IMR-90 (cell line): ENCODE data around the gene PDCL3. TPM values are rescaled to one million over a fixed set of nuclear protein-coding genes. Genes with fewer than 3 reads are reported as not detected.

Source experiments
- ATAC-seq: fragments of 200-7000 bp; cut with Tn5 transposase; 2 replicates; pipeline ENCODE4 v1.9.1; 2020; ENCODE audit warnings: low read depth, mild to moderate bottlenecking, moderate library complexity
- BruUV-seq: library from RNA; stranded (reverse); fragments of 400-500 nt; replicated peaks from 2 replicates; lab custom pipeline; 2021; lab: Mats Ljungman, UMichigan
- CTCF ChIA-PET: fragments of 300-600 bp; formaldehyde crosslinking; extraction: SDS; loops from one replicate; lab custom pipeline; 2021; ENCODE audit warnings: antibody characterized with exemption; lab: Yijun Ruan, JAX
- POLR2A ChIA-PET: fragments of 300-600 bp; sonication (Branson Sonifier 250); formaldehyde crosslinking; loops from one replicate; lab custom pipeline; 2022; ENCODE audit warnings: antibody characterized with exemption; ENCODE audit not compliant: unreplicated experiment; lab: Charles Lee
- DNase-seq: peaks from one replicate; pipeline ENCODE4 v3.0.0; 2013
- H2AFZ ChIP-seq: replicated peaks from 2 replicates; pipeline ENCODE3; 2013; ENCODE audit warnings: low read length, mild to moderate bottlenecking; ENCODE audit not compliant: poor library complexity
- H2AK5ac ChIP-seq: 2 replicates; pipeline ENCODE4 v1.6.1; 2013; ENCODE audit warnings: low read depth, low read length, inconsistent platforms
- H2AK9ac ChIP-seq: replicated peaks from 2 replicates; pipeline ENCODE3; 2013; ENCODE audit warnings: mild to moderate bottlenecking, low read depth, low read length, moderate library complexity; ENCODE audit not compliant: poor library complexity
- H2BK120ac ChIP-seq: 2 replicates; pipeline ENCODE4 v1.6.1; 2013; ENCODE audit warnings: low read depth, low read length, inconsistent platforms
- H2BK15ac ChIP-seq: 3 replicates; pipeline ENCODE4 v1.6.1; 2013; ENCODE audit warnings: low read depth, low read length, inconsistent platforms
- H2BK20ac ChIP-seq: 2 replicates; pipeline ENCODE4 v1.6.1; 2013; ENCODE audit warnings: low read depth, mild to moderate bottlenecking, inconsistent platforms, low read length, moderate library complexity
- H2BK5ac ChIP-seq: 2 replicates; pipeline ENCODE4 v1.6.1; 2013; ENCODE audit warnings: mild to moderate bottlenecking, low read depth, low read length, inconsistent platforms; ENCODE audit not compliant: poor library complexity, severe bottlenecking
- H3K14ac ChIP-seq: replicated peaks from 2 replicates; pipeline ENCODE4 v1.6.1; 2013; ENCODE audit warnings: low read depth, low read length, inconsistent platforms
- H3K18ac ChIP-seq: 2 replicates; pipeline ENCODE4 v1.6.1; 2013; ENCODE audit warnings: low read depth, low read length, control low read depth
- H3K23ac ChIP-seq: 2 replicates; pipeline ENCODE4 v1.6.1; 2013; ENCODE audit warnings: low read depth, low read length, inconsistent platforms
- H3K27ac ChIP-seq: 2 replicates; pipeline ENCODE4 v1.5.1; 2013; ENCODE audit warnings: mild to moderate bottlenecking, control low read depth, low read length; ENCODE audit not compliant: insufficient read depth
- H3K27me3 ChIP-seq: 2 replicates; pipeline ENCODE4 v1.6.1; 2013; ENCODE audit warnings: low read length; ENCODE audit not compliant: control insufficient read depth, insufficient read depth
- H3K36me3 ChIP-seq: 2 replicates; pipeline ENCODE4 v1.6.1; 2013; ENCODE audit warnings: low read length, mixed read lengths; ENCODE audit not compliant: control insufficient read depth, insufficient read depth
- H3K4ac ChIP-seq: 2 replicates; pipeline ENCODE4 v1.6.1; 2013; ENCODE audit warnings: low read depth, low read length, inconsistent platforms
- H3K4me1 ChIP-seq: 2 replicates; pipeline ENCODE4 v1.6.1; 2013; ENCODE audit warnings: low read length, mixed read lengths; ENCODE audit not compliant: control insufficient read depth, insufficient read depth
- H3K4me2 ChIP-seq: 2 replicates; pipeline ENCODE4 v1.6.1; 2013; ENCODE audit warnings: low read depth, mild to moderate bottlenecking, control low read depth, low read length, moderate library complexity
- H3K4me3 ChIP-seq: 2 replicates; pipeline ENCODE4 v1.5.1; 2013; ENCODE audit warnings: low read depth, mild to moderate bottlenecking, control low read depth, low read length, moderate library complexity; ENCODE audit not compliant: insufficient read depth
- H3K56ac ChIP-seq: 2 replicates; pipeline ENCODE4 v1.6.1; 2013; ENCODE audit warnings: low read length, inconsistent platforms; ENCODE audit not compliant: insufficient read depth; ENCODE audit errors: extremely low read depth
- H3K79me1 ChIP-seq, 2 experiments: 2 replicates each; pipeline ENCODE4 v1.6.1; 2013; ENCODE audit warnings: low read length in 2 of 2, inconsistent platforms in 1 of 2, low read depth in 1 of 2
- H3K9ac ChIP-seq: 2 replicates; pipeline ENCODE4 v1.6.1; 2013; ENCODE audit warnings: low read depth, low read length, control low read depth
- H3K9me1 ChIP-seq: 2 replicates; pipeline ENCODE4 v1.6.1; 2013; ENCODE audit warnings: low read length, inconsistent platforms; ENCODE audit not compliant: insufficient read depth
- H3K9me3 ChIP-seq: 2 replicates; pipeline ENCODE4 v1.6.1; 2013; ENCODE audit warnings: low read length; ENCODE audit not compliant: control insufficient read depth, insufficient read depth
- H4K20me1 ChIP-seq: 2 replicates; pipeline ENCODE4 v1.6.1; 2013; ENCODE audit warnings: low read length, inconsistent platforms; ENCODE audit not compliant: insufficient read depth
- H4K5ac ChIP-seq: 2 replicates; pipeline ENCODE4 v1.6.1; 2013; ENCODE audit warnings: mild to moderate bottlenecking, low read depth, low read length, control low read depth
- H4K8ac ChIP-seq, 2 experiments: 2 replicates each; pipeline ENCODE4 v1.6.1; 2013; ENCODE audit warnings: low read depth in 2 of 2, low read length in 2 of 2, control low read depth in 1 of 2, inconsistent platforms in 1 of 2
- H4K91ac ChIP-seq: 2 replicates; pipeline ENCODE4 v1.6.1; 2013; ENCODE audit warnings: low read depth, low read length, inconsistent platforms; ENCODE audit not compliant: insufficient read depth
- BHLHE40 ChIP-seq: fragments of 150-350 bp; IDR thresholded peaks from 2 replicates; pipeline ENCODE4 v1.6.1; 2016; ENCODE audit warnings: mild to moderate bottlenecking, low read depth, low read length
- CHD1 ChIP-seq: IDR thresholded peaks from 2 replicates; pipeline ENCODE4 v1.6.1; 2012; ENCODE audit warnings: low read depth, low read length, improper control_type of control experiment
- ELK1 ChIP-seq: fragments of 150-350 bp; IDR thresholded peaks from 2 replicates; pipeline ENCODE4 v1.6.1; 2016; ENCODE audit warnings: low read depth, mild to moderate bottlenecking, low read length, moderate library complexity, borderline replicate concordance
- FOS ChIP-seq: fragments of 150-350 bp; IDR thresholded peaks from 2 replicates; pipeline ENCODE4 v1.6.1; 2016; ENCODE audit warnings: low read depth, low read length
- MAZ ChIP-seq: IDR thresholded peaks from 2 replicates; pipeline ENCODE4 v1.6.1; 2012; ENCODE audit warnings: low read depth, mild to moderate bottlenecking, low read length, improper control_type of control experiment, moderate library complexity, borderline replicate concordance
- MXI1 ChIP-seq: IDR thresholded peaks from 2 replicates; pipeline ENCODE4 v1.6.1; 2012; ENCODE audit warnings: low read depth, mild to moderate bottlenecking, low read length, moderate library complexity, borderline replicate concordance
- NFE2L2 ChIP-seq: fragments of 150-350 bp; IDR thresholded peaks from 2 replicates; pipeline ENCODE4 v1.6.1; 2016; ENCODE audit warnings: low read depth, mild to moderate bottlenecking, low read length
- RCOR1 ChIP-seq: IDR thresholded peaks from 2 replicates; pipeline ENCODE4 v1.6.1; 2012; ENCODE audit warnings: mild to moderate bottlenecking, low read length, improper control_type of control experiment; ENCODE audit not compliant: insufficient replicate concordance
- RFX5 ChIP-seq: IDR thresholded peaks from 2 replicates; pipeline ENCODE4 v1.8.0; 2012; ENCODE audit warnings: low read depth, mild to moderate bottlenecking, low read length, moderate library complexity
- SMC3 ChIP-seq: fragments of 150-350 bp; IDR thresholded peaks from 2 replicates; pipeline ENCODE4 v1.6.1; 2016; ENCODE audit warnings: low read depth, mild to moderate bottlenecking, antibody characterized with exemption, low read length, moderate library complexity
- WGBS, 2 experiments: methylation state at CpG; one replicate each; pipeline versions ENCODE4 v1.1.5 to v1.1.7; 2013; ENCODE audit warnings: missing lambda C conversion rate in 2 of 2; ENCODE audit not compliant: insufficient read length in 1 of 2; ENCODE audit errors: extremely low coverage in 2 of 2; 5-methylcytosine and 5-hydroxymethylcytosine counted together
- dilution Hi-C: fragments of 300-500 bp; cut with HindIII; formaldehyde crosslinking; loops from one replicate; pipeline ENCODE4 v1.14.3; 2018; ENCODE audit warnings: low sequenced_read_pairs; ENCODE audit not compliant: unreplicated experiment
- in situ Hi-C: fragments of 300-500 bp; cut with MboI; formaldehyde crosslinking; loops from 3 replicates; pipeline ENCODE4 v1.14.3; 2019; ENCODE audit warnings: low sequenced_read_pairs, inconsistent platforms, mixed read lengths
- intact Hi-C: fragments of 100-400 bp; cut with micrococcal nuclease; formaldehyde crosslinking; loops from 2 replicates; pipeline ENCODE4 v1.10.0; 2022
- polyA plus RNA-seq, 3 experiments: library from polyadenylated mRNA; depleted of rRNA; stranded (reverse); fragments of >200 nt; gene quantifications; 2 replicates each; pipeline ENCODE4 v1.2.3, GENCODE V29; 2012; ENCODE audit warnings: low replicate concordance in 1 of 3
- total RNA-seq: library from RNA; depleted of rRNA; stranded (reverse); fragments of >200 nt; gene quantifications from 2 replicates; pipeline ENCODE4 v1.2.3, GENCODE V29; 2012
- TF ChIP-seq, protein P1 (sequence below): conservative IDR thresholded peaks from 2 replicates; pipeline ENCODE4 v1.5.1; 2012; ENCODE audit warnings: mild to moderate bottlenecking, low read depth, low read length, improper control_type of control experiment
- TF ChIP-seq, protein P2 (sequence below): fragments of 150-350 bp; IDR thresholded peaks from 2 replicates; pipeline ENCODE4 v1.6.1; 2017; ENCODE audit warnings: mild to moderate bottlenecking, antibody characterized with exemption, low read length, low read depth

PDCL3 gene
- total and polyA plus RNA-seq, 2 of the 4 experiments (the other 2 are of a cell fraction): 9.5 to 26.4 TPM

GRCh38 chr2:100580367-100581276 is 17.8 kb downstream of the PDCL3 start (continued):
- TF ChIP-seq, protein P1, sequence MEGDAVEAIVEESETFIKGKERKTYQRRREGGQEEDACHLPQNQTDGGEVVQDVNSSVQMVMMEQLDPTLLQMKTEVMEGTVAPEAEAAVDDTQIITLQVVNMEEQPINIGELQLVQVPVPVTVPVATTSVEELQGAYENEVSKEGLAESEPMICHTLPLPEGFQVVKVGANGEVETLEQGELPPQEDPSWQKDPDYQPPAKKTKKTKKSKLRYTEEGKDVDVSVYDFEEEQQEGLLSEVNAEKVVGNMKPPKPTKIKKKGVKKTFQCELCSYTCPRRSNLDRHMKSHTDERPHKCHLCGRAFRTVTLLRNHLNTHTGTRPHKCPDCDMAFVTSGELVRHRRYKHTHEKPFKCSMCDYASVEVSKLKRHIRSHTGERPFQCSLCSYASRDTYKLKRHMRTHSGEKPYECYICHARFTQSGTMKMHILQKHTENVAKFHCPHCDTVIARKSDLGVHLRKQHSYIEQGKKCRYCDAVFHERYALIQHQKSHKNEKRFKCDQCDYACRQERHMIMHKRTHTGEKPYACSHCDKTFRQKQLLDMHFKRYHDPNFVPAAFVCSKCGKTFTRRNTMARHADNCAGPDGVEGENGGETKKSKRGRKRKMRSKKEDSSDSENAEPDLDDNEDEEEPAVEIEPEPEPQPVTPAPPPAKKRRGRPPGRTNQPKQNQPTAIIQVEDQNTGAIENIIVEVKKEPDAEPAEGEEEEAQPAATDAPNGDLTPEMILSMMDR: no peak

DNA sequence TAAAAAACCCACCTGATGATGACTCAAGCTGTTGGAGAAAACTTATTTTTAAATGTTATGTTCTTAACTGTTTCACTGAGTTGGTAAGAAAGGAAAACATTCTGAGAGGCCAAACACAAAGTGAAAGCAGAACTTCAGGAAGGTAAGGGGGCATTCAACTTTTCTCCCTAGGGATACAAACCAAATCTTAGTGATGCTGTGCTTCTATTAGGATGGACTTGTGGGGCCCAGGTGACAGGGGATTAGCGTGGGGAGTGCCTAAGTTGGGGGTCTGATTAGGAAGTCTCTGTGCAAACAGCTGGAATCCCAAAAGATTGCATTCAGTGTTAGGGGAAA is 18.5 kb downstream of the PDCL3 start:
- ATAC-seq (no peak), DNase-seq (no peak)
- Histone ChIP-seq H2BK5ac (no peak overlapping the region), H3K4ac (no peak overlapping the region), H2AK9ac (no peak overlapping the region), H3K9ac (no peak overlapping the region), H3K9me1 (no peaks in the 10 kb centered on the region), H4K91ac (no peak overlapping the region), H3K56ac (no peak overlapping the region), H3K27me3 (no peaks in the 10 kb centered on the region), H3K4me2 (no peak overlapping the region), H3K27ac (no peak overlapping the region), H3K23ac (no peak overlapping the region), H4K20me1 (no peaks in the 10 kb centered on the region), H3K4me1 (no peaks in the 10 kb centered on the region), H3K9me3 (no peaks in the 10 kb centered on the region), H4K5ac (no peak overlapping the region), H4K8ac (no peak overlapping the region), H2AFZ (no peak overlapping the region), H2AK5ac (no peak overlapping the region), H3K36me3 (no peaks in the 10 kb centered on the region), H3K4me3 (no peak overlapping the region), H3K14ac (no peak overlapping the region), H2BK20ac (no peak overlapping the region), H2BK120ac (no peak overlapping the region), H3K18ac (no peak overlapping the region), H3K79me1 (no peaks in the 10 kb centered on the region), H2BK15ac (no peak overlapping the region)
- in situ Hi-C loops (no loop called here), dilution Hi-C loops (no loop called here), intact Hi-C loops (no loop called here)
- WGBS, 2 experiments: no CpG with 5 or more reads among the region's 1 CpG
- ChIA-PET POLR2A (no interaction called here), CTCF (interaction anchor here (0.6 kb wide), 1 partner anchor 90 kb away, joined by 4 read pairs; no protein-coding TSS in a partner anchor)
- no TSS peak for BruUV-seq
- TF ChIP-seq MXI1 (no peak), MAZ (no peak), BHLHE40 (no peak), CHD1 (no peak), FOS (no peak), ELK1 (no peak), RFX5 (no peak), RCOR1 (no peak), NFE2L2 (no peak), SMC3 (no peak)
- TF ChIP-seq, protein P2, sequence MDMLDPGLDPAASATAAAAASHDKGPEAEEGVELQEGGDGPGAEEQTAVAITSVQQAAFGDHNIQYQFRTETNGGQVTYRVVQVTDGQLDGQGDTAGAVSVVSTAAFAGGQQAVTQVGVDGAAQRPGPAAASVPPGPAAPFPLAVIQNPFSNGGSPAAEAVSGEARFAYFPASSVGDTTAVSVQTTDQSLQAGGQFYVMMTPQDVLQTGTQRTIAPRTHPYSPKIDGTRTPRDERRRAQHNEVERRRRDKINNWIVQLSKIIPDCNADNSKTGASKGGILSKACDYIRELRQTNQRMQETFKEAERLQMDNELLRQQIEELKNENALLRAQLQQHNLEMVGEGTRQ: no peak
